GM12801 (cell line): Measurements from ENCODE around the gene EDN1.

Experiments
- CTCF ChIP-seq: IDR thresholded peaks from one replicate; pipeline ENCODE4 v1.5.1; 2011; ENCODE audit warnings: control low read depth; ENCODE audit not compliant: insufficient read length; ENCODE audit errors: extremely low read depth

EDN1 gene

GRCh38 chr6:12336121-12336971 lies 46.2 kb downstream of the EDN1 start:
- TF ChIP-seq CTCF = no peak

- no peak for TF ChIP-seq CTCF
Measured at GRCh38 chr6:12339022-12339421, 48.9 kb downstream of the EDN1 start.

GRCh38 chr6:12339808-12340487 lies 49.8 kb downstream of the EDN1 start:
- TF ChIP-seq CTCF = no peak

- no peak for TF ChIP-seq CTCF
Measured at GRCh38 chr6:12340488-12340818, 50.3 kb downstream of the EDN1 start.

GRCh38 chr6:12342664-12343063 lies 52.5 kb downstream of the EDN1 start:
- TF ChIP-seq CTCF = no peak

- TF ChIP-seq CTCF = no peak
Measured at GRCh38 chr6:12343122-12343439, 52.9 kb downstream of the EDN1 start.

- no peak for TF ChIP-seq CTCF
Measured at GRCh38 chr6:12343440-12344162, 53.4 kb downstream of the EDN1 start.
